GM12891 (cell line): ENCODE measurements around the gene ARMC2.
"Not testable (repeated sequence)": the region's sequence is repeated elsewhere in the genome, so short reads cannot be mapped to it uniquely, and the experiment has no call there.

Experiments
- DNase-seq: peaks from one replicate; pipeline ENCODE4 v3.0.0; 2011; ENCODE audit warnings: low spot score; ENCODE audit not compliant: insufficient read length
- FAIRE-seq: peaks from 2 replicates; lab custom pipeline; 2011; peaks lifted over from hg19 to GRCh38; lab: Jason Lieb, UNC
- PAX5 ChIP-seq: IDR thresholded peaks from 2 replicates; pipeline ENCODE4 v1.6.1; 2011; ENCODE audit warnings: low read length, moderate library complexity, mild to moderate bottlenecking; ENCODE audit not compliant: insufficient read depth, severe bottlenecking
- POLR2A ChIP-seq: IDR thresholded peaks from 2 replicates; pipeline ENCODE4 v1.6.1; 2011; ENCODE audit warnings: low read depth, low read length, control low read depth
- POLR2AphosphoS5 ChIP-seq: IDR thresholded peaks from 2 replicates; pipeline ENCODE4 v1.6.1; 2011; ENCODE audit warnings: low read depth, low read length, control low read depth
- POU2F2 ChIP-seq: IDR thresholded peaks from 2 replicates; pipeline ENCODE4 v1.6.1; 2011; ENCODE audit warnings: low read depth, mild to moderate bottlenecking, control low read depth, low read length, moderate library complexity
- SPI1 ChIP-seq: IDR thresholded peaks from 2 replicates; pipeline ENCODE4 v1.6.1; 2011; ENCODE audit warnings: low read depth, low read length, control low read depth
- TAF1 ChIP-seq: IDR thresholded peaks from 2 replicates; pipeline ENCODE4 v1.6.1; 2011; ENCODE audit warnings: low read depth, low read length, control low read depth

Gene ARMC2

DNA sequence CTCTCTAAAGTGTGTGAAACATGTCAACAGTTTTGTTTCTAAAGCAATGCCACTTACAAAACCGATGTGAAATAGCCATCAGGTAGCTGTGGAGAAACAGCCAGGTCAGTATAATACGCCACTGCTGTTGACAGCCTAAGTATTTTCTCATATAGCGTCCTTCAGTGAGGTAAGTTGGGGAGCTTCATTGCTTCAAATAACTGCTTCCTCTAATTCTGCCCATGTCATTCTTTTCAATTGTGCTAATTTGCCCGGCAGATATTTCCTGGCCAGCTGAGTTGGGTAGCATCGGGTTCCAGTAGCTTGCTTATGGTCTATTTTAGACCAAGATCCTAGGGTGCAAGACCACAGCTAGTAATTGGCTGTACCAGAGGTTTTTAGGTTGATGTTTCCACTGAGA, 2.1 kb upstream of the ARMC2 start:
- no peak for FAIRE-seq
- no peak for DNase-seq

GRCh38 chr6:108846628-108847027, 1.6 kb upstream of the ARMC2 start:
- DNase-seq, result no peak
- no peak for FAIRE-seq
- TF ChIP-seq POLR2A (no peak), SPI1 (no peak)

More for the DNA sequence above, 2.1 kb upstream of the ARMC2 start:
- no peak for TF ChIP-seq POLR2A
- no peak for TF ChIP-seq TAF1
- no peak for TF ChIP-seq POU2F2
- TF ChIP-seq PAX5, result no peak
- no peak for TF ChIP-seq SPI1
- TF ChIP-seq POLR2AphosphoS5, result no peak

- no peak for FAIRE-seq
- no peak for DNase-seq
- TF ChIP-seq PAX5 (no peak), POLR2AphosphoS5 (no peak), POLR2A (no peak), SPI1 (no peak), TAF1 (no peak), POU2F2 (no peak)
Observed at GRCh38 chr6:108847738-108848115, 495 bp upstream of the ARMC2 start.

GRCh38 chr6:108850669-108851465, 2.6 kb downstream of the ARMC2 start:
- FAIRE-seq (no peak), DNase-seq (no peak)
- TF ChIP-seq PAX5 (no peak), POLR2AphosphoS5 (no peak), POLR2A (no peak), TAF1 (no peak), SPI1 (no peak)

- TF ChIP-seq TAF1 (no peak), POLR2A (no peak), POLR2AphosphoS5 (no peak), PAX5 (no peak), POU2F2 (no peak), SPI1 (no peak)
- FAIRE-seq, result no peak
- DNase-seq, result no peak
Observed at GRCh38 chr6:108851756-108852155, 3.5 kb downstream of the ARMC2 start.

GRCh38 chr6:108853077-108853476, 4.9 kb downstream of the ARMC2 start:
- FAIRE-seq (no peak), DNase-seq (no peak)
- no peak for TF ChIP-seq POLR2AphosphoS5
- no peak for TF ChIP-seq POU2F2
- TF ChIP-seq TAF1, result no peak
- no peak for TF ChIP-seq POLR2A
- TF ChIP-seq SPI1, result no peak
- no peak for TF ChIP-seq PAX5

- no peak for FAIRE-seq
- TF ChIP-seq TAF1 (no peak), SPI1 (no peak), POLR2AphosphoS5 (no peak), PAX5 (no peak), POU2F2 (no peak)
- no peak for DNase-seq
Observed at GRCh38 chr6:108862479-108863191, 14.4 kb downstream of the ARMC2 start.

DNA sequence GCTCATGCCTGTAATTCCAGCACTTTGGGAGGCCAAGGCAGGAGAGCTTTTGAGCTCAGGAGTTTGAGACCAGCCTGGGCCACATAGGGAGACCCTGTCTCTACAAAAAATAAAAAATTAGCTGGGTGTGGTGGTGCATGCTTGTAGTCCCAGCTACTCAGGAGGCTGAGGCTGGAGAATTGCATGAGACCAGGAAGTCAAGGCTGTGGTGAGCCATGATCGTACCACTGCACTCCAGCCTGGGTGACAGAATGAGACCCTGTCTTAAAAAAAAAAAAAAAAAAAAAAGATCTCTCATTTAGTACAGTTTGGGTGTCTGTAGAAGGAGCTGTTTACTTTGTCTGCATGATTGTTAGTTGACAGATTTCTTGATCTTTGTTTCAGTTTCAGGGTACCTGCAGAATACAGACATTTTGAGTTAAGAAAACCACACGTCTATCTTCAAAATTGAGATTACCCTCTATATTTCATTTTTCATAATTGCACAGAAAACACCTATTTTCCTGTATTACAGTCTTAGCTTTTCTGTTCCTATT, 17.6 kb downstream of the ARMC2 start:
- FAIRE-seq, result not testable (repeated sequence)

DNA sequence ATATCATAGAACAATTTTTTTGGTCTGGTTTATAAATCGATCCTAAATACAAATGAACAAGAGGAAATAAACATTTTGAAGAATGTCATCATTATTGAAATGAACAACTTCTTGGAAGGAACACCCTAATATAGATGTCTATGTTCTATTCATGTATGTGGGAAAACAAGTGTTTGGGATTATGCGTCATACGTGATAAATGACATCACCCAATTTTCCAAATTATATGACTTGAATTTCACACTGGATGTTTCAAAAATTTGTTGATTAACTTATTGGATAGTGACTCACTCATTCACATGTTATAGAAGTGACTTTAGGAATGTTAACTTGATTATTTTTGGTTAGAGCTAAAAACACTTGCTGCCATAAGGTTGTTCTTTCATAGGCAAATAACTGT, 18.6 kb downstream of the ARMC2 start:
- FAIRE-seq (no peak), DNase-seq (no peak)
- TF ChIP-seq TAF1 (no peak), PAX5 (no peak), POLR2A (no peak), SPI1 (no peak), POU2F2 (no peak)

More for the DNA sequence above, 17.6 kb downstream of the ARMC2 start:
- not testable (repeated sequence) for DNase-seq

DNA sequence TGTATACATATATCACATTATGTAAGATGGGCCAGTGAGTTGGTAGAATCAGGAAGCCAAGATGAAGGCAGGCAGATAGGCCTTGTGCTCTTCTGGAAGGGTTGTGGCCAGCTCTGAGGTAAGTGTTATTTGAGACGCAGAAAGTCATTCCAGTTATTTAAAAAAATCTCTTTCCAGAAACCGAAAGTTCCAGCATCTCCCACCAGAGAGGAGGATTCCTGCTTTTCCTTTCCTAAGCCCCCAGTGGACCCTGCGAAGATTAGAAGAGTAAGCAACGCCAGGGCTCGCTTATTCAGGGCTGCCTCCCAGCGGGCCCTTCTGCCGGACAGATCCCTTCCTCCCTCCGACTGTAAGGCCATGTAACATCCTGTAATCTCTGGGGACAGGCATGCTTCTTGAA, 20.4 kb downstream of the ARMC2 start:
- TF ChIP-seq SPI1, result no peak
- no peak for TF ChIP-seq POLR2A
- no peak for TF ChIP-seq PAX5
- TF ChIP-seq TAF1, result no peak
- TF ChIP-seq POU2F2, result no peak
- no peak for TF ChIP-seq POLR2AphosphoS5

More for the DNA sequence above, 20.4 kb downstream of the ARMC2 start:
- FAIRE-seq (no peak), DNase-seq (no peak)
